Epidermal melanocyte (primary cell): ENCODE data around the gene LIM2.
A peak's percentile ranks its signal among the peaks of the same experiment; 100 is the strongest.
"Not testable (repeated sequence)": the region's sequence is repeated elsewhere in the genome, so short reads cannot be mapped to it uniquely, and the experiment has no call there.

Experiments used
- DNase-seq: peaks from one replicate; pipeline ENCODE4 v3.0.0; 2011; ENCODE audit warnings: low spot score; ENCODE audit not compliant: insufficient read length

LIM2 gene, protein sequence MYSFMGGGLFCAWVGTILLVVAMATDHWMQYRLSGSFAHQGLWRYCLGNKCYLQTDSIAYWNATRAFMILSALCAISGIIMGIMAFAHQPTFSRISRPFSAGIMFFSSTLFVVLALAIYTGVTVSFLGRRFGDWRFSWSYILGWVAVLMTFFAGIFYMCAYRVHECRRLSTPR

DNA sequence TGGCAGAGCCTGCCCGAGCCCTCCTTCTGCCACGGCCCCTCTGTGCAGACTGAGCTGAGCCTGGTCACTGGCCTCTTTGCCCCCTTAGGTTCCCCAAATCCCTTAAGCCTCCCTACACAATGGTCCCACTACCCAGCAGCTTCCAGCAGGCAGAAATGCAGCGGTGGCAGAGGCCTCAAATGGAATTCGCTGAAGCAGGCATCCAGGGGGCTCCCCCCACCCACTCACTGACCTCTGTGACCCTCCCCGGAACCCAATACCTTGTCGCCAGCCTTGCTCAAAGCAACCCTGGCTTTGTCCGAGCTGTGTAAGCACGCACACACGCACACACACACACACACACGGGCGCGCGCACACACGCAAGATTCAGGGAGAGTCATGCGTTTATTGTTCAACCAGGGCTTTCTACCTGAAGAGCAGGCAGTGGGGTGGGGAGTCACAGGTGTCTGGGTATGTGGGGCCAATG lies at the start of gene LIM2:
TSS of gene LIM2 (minus strand) at position 51 of the 466 bp plus-strand sequence. CDS start 531 bp downstream, outside the sequence.
- DNase-seq: no peak

DNA sequence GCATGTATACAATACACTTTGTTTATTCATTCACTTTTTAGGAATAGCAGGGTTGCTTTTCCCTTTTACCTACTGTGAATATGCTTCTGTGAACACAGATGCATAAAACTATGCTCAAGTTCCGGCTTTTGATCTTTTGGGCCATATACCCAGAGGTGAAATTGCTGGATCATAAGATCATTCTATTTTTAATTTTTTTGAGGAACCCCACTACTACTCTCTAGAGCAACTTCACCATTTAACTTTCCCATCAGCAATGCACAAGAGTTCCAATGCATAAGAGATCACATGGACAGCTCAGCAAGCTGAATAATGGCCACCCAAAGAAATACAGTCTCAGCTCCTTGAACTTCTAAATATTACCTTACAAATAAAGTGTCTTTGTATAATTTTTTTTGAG lies 46.7 kb upstream of the LIM2 start:
- no peak for DNase-seq

DNA sequence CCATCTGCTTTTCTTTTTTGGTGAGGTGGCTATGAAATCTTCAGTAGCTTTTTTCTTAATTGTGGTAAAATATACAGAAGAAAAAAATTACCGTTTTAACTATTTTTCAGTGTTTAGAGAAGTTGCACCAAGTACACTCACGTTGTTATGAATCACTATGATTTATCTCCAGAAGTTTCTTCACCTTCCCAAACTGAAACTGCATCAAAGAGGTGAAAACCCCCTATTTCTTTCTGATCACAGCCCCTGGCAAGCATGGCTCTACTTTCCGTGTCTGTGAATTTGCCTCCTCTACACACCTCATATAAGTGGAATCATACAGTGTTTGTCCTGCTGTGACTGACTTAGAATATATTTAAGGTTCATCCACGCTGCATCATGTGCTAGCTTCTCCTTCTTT lies 45.3 kb upstream of the LIM2 start:
- DNase-seq: no peak

DNA sequence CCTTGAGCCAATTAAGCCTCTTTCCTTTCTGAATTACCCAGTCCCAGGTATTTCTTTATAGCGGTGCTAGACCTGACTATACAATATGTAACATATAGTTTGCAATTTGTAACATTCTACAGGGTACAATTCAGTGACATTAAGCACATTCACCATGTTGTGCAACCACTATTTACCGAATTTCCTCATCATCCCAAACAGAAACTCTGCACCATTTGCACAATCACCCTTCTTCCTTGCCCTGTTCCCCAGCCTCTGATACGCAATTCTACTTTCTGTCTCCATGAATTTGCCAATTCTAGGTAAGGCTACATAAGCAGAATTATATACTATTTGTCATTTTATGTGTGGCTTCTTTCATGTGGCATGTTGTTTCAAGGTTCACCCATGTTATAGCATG lies 43.4 kb upstream of the LIM2 start:
- no peak for DNase-seq

DNA sequence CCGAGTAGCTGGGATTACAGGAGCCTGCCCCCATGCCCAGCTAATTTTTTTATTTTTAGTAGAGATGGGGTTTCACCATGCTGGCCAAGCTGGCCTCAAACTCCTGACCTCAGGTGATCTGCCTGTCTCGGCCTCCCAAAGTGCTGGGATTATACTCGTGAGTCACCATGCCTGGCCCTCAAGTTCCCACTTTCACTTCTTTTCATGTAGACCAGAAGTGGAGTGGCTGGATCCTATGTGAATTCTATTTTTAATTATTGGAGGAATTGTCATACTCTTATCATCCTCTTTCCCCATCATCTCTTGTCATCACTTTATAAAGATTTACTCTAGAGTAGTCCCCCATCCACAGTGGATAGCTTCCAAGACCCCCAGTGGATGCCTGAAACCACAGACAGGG lies 42.4 kb upstream of the LIM2 start:
- DNase-seq: no peak

DNA sequence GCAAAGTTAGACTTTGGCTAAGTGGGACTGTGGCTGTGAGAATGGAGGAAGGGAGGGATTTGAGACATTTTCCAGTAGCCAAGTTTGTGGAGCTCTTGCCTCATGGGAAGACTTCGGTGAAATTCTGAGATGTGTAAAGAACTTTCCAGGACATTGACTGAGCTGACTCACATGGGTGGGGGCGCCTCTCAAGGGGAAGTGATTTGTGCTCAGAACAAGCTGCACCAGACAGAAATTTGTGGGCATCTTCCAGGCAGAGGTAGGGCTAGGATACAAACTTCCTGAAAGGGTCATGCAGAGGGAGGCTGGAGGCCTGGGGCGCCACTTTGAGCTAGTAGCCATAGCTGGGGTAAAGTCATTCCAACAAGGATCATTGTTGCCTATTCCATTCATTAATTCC lies 39.4 kb upstream of the LIM2 start:
- DNase-seq: no peak

DNA sequence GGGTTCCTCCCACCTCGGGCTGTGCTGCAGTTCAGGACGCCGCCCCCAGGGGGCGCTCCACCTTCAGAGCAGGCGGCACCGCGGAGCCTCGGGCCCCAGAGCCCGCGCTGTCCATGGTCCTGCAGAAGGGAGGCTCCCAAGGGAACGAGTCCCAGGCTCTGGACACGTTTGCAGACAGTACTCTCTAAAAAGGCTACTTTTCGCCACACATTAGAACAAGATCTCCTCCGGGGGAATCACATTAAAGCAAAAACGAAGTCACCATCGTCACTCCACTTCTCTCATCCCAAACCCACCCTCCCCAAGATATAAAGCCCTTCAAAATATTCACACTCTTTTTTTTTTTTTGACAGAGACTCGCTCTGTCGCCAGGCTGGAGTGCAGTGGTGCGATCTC lies 34.3 kb upstream of the LIM2 start:
- peak; percentile 44 for DNase-seq

DNA sequence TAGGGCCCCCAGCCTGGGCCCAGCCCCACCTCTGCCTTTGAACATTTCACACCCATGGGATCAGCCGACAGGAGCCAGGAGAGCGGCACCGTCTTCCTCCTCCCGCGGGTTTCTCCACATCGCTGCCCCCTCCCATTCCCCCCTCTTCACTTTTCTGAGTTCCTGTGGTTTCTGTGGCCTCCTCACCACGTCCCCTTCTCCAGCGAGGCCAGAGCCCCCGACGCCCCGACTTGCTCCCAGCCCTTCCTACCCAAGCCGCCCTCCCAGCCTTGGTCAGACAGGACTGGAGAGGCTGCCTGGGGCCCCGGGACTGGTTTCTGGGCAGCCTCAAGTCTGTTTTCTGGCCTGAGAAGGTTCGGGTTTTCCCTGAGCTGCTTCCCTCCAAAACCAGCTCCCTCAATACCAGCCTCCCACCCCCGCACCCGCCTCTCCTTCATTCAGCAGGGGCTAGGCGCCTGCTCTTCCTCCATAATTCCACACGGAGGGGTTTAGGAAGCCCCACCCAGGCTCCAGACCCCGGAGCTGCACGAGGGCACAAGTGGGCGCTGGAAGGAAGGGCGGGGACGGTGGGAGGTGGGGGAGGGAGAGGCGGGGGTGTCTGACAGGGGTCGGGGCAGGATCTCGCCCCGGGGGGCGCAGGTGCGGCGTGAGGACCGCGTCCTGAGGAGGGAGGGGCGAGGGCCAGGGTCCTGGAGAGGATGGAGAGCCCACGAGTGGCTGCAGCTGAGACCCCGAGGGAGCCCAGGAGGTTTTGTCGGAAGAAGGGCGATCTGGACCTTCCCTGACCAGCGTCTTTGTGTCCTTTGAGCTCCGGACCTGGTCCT lies 33.7 kb upstream of the LIM2 start:
- DNase-seq: no peak

DNA sequence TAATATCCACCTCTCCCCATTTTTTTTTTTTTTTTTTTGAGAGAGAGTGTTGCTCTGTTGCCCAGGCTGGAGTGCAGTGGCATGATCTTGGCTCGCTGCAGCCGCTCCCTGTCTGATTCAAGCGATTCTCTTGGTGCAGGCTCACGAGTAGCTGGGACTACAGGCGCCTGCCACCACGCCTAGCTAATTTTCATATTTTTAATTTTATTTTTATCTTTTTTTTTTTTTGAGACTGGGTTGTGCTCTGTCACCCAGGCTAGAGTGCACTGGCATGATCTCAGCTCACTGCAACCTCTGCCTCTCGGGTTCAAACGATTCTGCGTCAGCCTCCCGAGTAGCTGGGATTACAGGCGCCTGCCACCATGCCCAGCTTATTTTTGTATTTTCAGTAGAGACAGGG lies 32.7 kb upstream of the LIM2 start:
- not testable (repeated sequence) for DNase-seq

DNA sequence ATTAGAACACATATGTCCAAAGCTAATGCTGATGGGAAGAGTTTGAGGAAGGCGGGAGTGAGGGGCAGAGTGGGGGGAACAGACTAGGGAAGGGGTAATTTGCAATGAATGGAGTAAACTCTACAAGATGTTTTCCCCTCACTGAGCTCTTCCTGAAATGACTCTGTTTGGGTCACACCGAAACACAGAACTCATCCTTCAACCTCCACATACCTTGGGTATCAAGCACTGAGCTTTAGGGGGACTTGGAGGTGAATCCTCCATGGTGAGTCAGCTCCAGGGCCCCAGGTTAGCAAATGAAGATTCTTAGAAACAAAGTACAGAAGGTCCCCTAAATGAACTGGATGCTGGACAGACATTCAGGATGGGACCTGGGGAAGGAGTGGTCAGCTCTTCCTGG lies 30.9 kb upstream of the LIM2 start:
- no peak for DNase-seq

DNA sequence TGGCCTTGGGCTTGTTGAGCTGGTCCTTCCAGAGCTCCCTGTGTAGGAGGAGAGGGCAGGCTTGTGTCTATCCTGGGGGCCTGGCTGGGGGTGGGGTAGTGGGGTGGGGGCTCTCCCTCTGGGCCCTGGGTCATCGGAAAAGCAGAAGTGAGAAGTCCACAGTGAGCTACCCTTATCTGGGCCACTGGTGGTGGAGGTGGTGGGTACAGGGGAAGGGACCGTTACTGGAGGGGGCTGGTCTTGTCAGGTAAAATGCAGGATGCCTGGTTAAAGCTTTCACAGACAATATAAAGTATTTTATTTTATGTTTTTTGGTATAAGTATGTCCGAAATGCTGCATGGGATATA lies 30.0 kb upstream of the LIM2 start:
- DNase-seq: no peak

DNA sequence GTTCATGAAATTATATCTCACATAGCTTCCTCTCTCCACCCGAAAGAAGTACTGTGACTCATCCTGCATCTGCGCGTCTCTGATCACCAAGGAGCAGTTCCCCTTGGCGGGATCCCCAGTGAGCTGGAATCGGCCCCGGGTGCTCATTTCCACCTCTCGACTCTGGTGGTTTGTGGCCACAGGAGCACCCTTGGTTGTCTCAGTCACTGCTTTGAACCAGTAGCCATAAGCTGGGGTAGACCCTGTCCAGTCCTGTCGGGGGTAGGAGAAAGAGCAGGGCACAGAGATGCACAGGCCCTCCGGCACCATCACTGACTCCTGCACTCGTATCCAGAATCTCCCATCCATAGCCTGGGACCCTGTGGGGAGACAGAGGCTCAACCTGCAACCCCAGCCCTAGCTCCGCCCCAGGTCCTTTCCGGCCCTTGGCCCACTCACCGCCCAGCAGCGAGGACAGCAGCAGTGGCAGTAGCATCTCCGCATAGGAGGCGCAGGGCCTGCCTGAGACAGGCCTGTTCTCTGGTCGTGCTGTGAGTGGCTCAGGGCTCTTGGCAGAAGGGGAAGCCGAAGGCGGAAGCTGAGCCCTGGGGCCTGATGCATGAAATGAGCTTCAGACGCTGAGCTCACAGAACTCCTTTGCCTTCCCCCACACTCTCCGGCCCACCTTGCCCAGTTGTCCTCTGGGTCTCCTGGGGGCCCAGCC lies 29.5 kb upstream of the LIM2 start, which contains the start of gene SIGLEC10:
TSS of gene SIGLEC10 (minus strand) at position 536 of the 703 bp plus-strand sequence. CDS start at position 475, 61 bp downstream.
- DNase-seq: no peak

DNA sequence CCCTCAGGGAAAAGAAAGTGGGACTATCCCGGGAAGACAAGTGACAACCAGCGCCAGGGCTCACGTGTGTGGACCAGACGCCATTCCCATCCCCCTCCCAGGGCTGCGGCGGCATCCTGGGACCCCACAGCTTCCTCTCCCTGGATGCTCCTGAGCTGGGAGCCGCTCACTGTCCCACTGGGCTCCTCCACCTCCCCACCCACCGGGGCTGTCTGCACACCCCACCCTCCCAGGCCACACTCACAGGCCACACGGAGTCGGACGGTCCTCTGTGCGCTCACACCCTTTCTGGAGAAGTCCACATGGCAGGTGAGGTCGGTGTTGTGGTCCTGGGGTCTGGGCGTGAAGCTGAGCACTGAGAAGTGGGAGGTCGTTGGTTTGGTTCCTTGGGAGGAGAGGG lies 28.6 kb upstream of the LIM2 start:
- DNase-seq: not testable (repeated sequence)

DNA sequence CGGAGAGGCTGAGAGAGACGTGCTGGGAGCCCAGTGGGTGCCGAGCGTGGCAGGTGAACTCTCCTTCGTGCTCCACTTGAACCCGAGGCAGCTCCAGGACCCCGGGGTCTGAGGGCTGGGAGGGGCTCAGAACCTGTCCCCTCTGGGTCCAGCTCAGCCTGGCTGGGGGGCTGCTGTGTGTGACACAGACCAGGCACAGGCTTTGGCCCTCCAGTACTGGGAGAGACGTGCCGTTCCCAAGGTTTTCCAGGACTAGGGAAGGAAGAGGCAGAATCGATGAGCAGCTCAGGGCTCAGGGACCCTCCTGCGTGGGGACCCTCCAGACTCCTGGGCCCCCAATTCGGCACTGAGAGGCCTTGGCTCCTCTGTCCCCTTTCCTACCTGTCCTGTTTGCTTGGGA lies 27.4 kb upstream of the LIM2 start:
- DNase-seq: no peak

DNA sequence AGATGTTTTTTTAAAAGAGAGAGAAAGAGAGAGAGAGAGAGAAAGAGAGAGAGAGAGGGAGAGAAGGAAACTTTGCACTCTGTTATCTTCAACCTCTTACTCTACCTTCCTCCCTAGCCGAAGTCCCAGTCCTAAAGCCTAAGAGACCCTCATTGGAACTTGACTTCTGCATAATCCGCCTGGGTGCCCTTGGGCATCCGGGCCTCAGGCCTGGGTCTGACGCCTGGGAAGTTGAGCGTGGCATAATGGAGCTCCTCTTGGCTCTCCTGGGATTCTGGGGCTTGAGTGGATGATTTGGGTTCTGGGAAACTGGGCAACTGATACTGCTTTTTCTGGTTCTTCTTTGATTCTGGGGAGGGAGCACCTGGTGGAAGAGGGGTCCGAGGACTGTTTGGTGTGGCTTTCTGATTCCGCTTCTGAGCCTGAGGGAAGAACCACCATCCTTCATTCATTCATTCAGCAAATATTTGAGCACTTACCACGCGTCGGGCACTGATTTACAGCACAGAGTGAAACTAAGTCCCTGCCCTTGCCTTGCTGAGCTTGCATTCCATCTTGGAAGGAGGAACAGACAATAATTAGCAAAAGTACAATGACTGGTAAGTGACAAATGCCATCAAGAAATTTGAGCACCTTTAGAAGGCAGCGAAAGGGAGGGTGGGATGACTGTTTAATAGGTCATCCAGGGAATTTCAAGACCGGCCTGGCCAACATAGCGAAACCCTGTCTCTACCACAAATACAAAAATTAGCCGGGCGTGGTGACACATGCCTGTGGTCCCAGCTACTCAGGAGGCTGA lies 23.4 kb upstream of the LIM2 start:
- DNase-seq: no peak

DNA sequence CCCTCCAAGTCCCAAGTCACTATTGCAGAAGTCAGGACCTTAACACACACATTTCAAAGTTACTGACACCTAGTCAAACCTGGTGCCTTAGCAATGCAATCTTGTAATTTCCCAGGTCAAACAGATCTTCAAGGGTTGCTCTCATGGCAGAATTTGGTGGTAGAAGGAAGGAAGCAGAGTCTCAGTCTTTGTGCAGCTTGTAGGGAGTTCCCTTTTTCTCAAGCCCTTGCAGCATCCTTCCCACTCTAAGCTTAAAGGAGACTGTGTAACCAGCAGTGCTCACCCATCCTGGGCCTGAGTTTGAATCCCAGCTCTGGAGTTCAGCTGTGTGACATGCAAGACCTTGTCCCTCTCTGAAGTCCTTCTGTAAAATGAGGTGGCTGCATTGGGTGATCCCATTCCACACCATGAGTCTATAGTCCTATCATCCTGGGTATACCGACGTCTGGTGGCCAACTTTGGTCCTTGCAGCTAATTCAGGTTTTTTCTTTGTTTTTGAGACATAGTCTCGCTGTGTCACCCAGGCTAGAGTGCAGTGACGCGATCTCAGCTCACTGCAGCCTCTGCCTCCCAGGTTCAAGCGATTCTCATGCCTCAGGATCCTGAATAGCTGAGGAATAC lies 19.8 kb upstream of the LIM2 start:
- no peak for DNase-seq

DNA sequence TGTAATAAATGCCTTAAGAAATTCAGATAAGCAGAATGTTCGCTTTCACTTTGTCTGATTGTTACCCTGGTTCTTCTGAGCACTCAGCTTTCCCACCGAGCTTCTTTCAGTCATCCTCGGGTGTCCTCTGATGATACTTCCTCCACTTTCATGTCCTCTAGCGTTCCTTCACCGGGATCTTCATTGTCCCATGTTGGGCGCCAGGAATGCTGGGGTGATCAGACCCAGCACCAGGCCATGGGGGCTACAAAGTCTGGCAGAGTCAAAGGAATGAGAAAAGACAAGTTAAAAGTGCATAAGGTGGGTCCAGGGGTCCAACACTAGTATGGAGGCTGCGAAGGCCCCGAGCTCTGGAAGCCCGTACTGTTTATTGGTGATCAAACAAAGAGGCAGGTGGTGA lies 14.3 kb upstream of the LIM2 start:
- no peak for DNase-seq

DNA sequence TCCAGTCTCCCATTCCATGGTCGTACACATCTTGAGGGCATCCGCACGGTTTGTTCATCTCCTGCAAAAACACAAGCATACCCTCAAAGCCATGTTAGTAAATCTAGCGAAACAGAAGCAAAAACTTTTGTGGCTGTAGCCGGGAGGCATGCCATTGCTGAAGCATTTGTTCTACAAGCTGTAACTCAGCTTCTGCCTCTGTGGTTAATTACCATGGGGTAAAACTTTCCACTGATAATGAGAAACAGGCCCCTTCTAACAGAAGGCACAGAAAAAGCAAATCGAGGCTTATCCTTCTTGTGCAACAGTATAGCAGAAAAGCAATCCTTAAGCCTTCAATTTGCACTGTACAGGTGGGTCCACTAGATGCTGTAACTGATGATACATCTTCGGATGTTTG lies 12.2 kb upstream of the LIM2 start:
- DNase-seq: not testable (repeated sequence)

DNA sequence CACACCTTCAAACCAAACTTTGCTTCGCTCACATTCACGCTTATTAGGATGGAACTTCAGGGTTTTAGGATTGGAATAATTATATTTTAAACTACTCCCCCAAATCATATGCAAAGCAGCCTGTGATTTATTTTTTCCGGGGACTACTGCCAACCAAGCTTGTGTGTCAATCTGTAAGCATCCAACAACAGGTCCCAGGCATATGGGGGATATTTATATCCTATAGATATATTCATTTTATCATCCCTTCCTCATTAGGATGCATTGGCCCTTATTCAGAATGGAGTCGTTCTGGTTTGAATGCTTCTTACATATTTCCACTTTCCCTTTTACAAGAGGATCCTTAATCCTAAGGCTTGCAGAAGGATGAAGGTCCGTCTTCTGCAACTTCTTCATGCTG lies 11.5 kb upstream of the LIM2 start:
- no peak for DNase-seq

DNA sequence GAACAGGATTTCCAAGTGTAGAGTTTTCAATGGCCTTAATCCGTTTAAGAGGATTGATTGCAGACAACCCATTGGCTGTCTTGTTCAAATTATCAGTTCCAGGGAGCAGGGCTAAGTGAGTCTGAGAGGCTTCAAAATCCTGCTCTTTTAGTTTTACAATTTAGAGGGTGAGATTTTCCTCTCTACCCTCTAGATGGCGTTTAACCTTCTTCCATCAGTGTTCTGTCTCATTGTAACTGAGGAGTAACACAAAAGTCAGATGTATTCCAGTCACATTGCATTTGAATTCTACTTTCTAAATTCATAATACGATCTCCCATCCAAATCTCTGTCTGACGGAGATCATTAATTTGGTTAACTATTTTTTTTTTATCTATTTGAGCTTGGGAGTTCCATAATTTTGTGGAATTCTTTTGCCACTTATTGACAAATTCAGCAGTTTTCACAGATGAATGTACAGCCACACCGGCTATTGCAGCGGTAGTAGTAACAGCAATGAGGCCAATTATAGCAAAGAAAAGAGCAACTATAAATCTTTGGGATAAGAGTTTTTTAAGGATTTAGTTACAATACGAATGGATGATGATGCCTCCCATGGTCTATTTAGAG lies 10.4 kb upstream of the LIM2 start:
- DNase-seq: peak; percentile 51

DNA sequence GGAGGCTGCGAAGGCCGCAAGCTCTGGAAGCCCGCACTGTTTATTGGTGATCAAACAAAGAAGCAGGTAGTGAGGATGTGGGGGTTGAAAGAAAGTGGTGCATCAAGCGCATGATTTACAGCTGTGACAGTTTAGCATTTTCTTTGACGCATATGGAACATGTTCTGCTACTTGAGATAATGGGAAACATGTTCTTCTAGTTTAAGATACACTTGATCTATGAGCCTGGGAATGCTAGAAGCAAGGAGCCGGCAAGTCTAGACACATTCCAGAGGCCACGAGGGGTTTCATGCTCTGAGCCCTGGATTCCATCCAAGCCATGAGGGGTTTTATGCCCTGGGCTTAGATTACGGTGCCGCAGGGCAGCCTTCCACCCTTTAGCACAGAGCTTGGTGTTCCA lies 9.7 kb upstream of the LIM2 start:
- DNase-seq: not testable (repeated sequence)
